HUES48 (cell line): ENCODE measurements around the gene KIAA1191.

Experiments used
- H3K27ac ChIP-seq: one replicate; pipeline ENCODE4 v1.7.0; 2013; ENCODE audit warnings: low read depth, low read length, inconsistent platforms
- H3K27me3 ChIP-seq: 2 replicates; pipeline ENCODE4 v1.6.1; 2013; ENCODE audit warnings: mild to moderate bottlenecking, low read length; ENCODE audit not compliant: control insufficient read depth, insufficient read depth
- H3K36me3 ChIP-seq: 2 replicates; pipeline ENCODE4 v1.6.1; 2013; ENCODE audit warnings: low read length; ENCODE audit not compliant: control insufficient read depth, insufficient read depth
- H3K4me1 ChIP-seq: 2 replicates; pipeline ENCODE4 v1.6.1; 2013; ENCODE audit warnings: mild to moderate bottlenecking, low read length; ENCODE audit not compliant: control insufficient read depth, insufficient read depth
- H3K4me3 ChIP-seq: 2 replicates; pipeline ENCODE4 v1.5.1; 2013; ENCODE audit warnings: mild to moderate bottlenecking, low read depth, low read length
- H3K9ac ChIP-seq: 2 replicates; pipeline ENCODE4 v1.6.1; 2013; ENCODE audit warnings: mild to moderate bottlenecking, low read depth, low read length, moderate library complexity
- H3K9me3 ChIP-seq: 2 replicates; pipeline ENCODE4 v1.6.1; 2013; ENCODE audit warnings: low read length; ENCODE audit not compliant: control insufficient read depth, insufficient read depth

The KIAA1191 gene

GRCh38 chr5:176359658-176360057, 1.9 kb downstream of the KIAA1191 start:
- Histone ChIP-seq H3K36me3 (peaks cover 43% of the 10 kb centered on the region), H3K4me3 (no peak overlapping the region), H3K27me3 (peaks cover 20% of the 10 kb centered on the region), H3K9me3 (no peaks in the 10 kb centered on the region), H3K4me1 (no peaks in the 10 kb centered on the region), H3K27ac (no peak overlapping the region), H3K9ac (no peak overlapping the region)

- no peak overlapping the region for H3K4me3 ChIP-seq
- no peak overlapping the region for H3K27ac ChIP-seq
- no peaks in the 10 kb centered on the region for H3K4me1 ChIP-seq
- no peak overlapping the region for H3K9ac ChIP-seq
- no peaks in the 10 kb centered on the region for H3K27me3 ChIP-seq
- peaks cover 77% of the 10 kb centered on the region for H3K36me3 ChIP-seq
- no peaks in the 10 kb centered on the region for H3K9me3 ChIP-seq
Measured at GRCh38 chr5:176356179-176356566, 5.4 kb downstream of the KIAA1191 start.

GRCh38 chr5:176355400-176356178, 6.0 kb downstream of the KIAA1191 start:
- Histone ChIP-seq H3K4me3 (no peak overlapping the region), H3K27ac (no peak overlapping the region), H3K4me1 (no peaks in the 10 kb centered on the region), H3K27me3 (no peaks in the 10 kb centered on the region), H3K9me3 (no peaks in the 10 kb centered on the region), H3K36me3 (peaks cover 81% of the 10 kb centered on the region), H3K9ac (no peak overlapping the region)

- Histone ChIP-seq H3K9me3 (no peaks in the 10 kb centered on the region), H3K4me3 (no peak overlapping the region), H3K27ac (no peak overlapping the region), H3K27me3 (no peaks in the 10 kb centered on the region), H3K9ac (no peak overlapping the region), H3K36me3 (peaks cover 94% of the 10 kb centered on the region), H3K4me1 (no peaks in the 10 kb centered on the region)
Measured at GRCh38 chr5:176353533-176353932, 8.0 kb downstream of the KIAA1191 start.

- no peaks in the 10 kb centered on the region for H3K4me1 ChIP-seq
- H3K4me3 ChIP-seq = no peak overlapping the region
- no peak overlapping the region for H3K9ac ChIP-seq
- H3K9me3 ChIP-seq = no peaks in the 10 kb centered on the region
- peaks cover 95% of the 10 kb centered on the region for H3K36me3 ChIP-seq
- no peaks in the 10 kb centered on the region for H3K27me3 ChIP-seq
- no peak overlapping the region for H3K27ac ChIP-seq
Measured at GRCh38 chr5:176352116-176352878, 9.3 kb downstream of the KIAA1191 start.

- Histone ChIP-seq H3K4me1 (no peaks in the 10 kb centered on the region), H3K36me3 (peaks cover 98% of the 10 kb centered on the region), H3K4me3 (no peak overlapping the region)
Measured at GRCh38 chr5:176350416-176350815, 11.1 kb downstream of the KIAA1191 start.

GRCh38 chr5:176342766-176343458, 18.7 kb downstream of the KIAA1191 start:
- Histone ChIP-seq H3K9me3 (no peaks in the 10 kb centered on the region), H3K27me3 (no peaks in the 10 kb centered on the region), H3K27ac (no peak overlapping the region), H3K4me3 (no peak overlapping the region), H3K9ac (no peak overlapping the region), H3K4me1 (no peaks in the 10 kb centered on the region), H3K36me3 (peaks cover 36% of the 10 kb centered on the region)

More at GRCh38 chr5:176350416-176350815, 11.1 kb downstream of the KIAA1191 start:
- Histone ChIP-seq H3K27me3 (no peaks in the 10 kb centered on the region), H3K27ac (no peak overlapping the region), H3K9me3 (no peaks in the 10 kb centered on the region), H3K9ac (no peak overlapping the region)

- Histone ChIP-seq H3K27me3 (no peaks in the 10 kb centered on the region), H3K9me3 (no peaks in the 10 kb centered on the region), H3K4me3 (no peak overlapping the region), H3K27ac (no peak overlapping the region), H3K9ac (no peak overlapping the region), H3K4me1 (no peaks in the 10 kb centered on the region), H3K36me3 (peaks cover 33% of the 10 kb centered on the region)
Measured at GRCh38 chr5:176342158-176342483, 19.4 kb downstream of the KIAA1191 start.

- Histone ChIP-seq H3K27me3 (no peaks in the 10 kb centered on the region), H3K4me3 (no peak overlapping the region), H3K9ac (no peak overlapping the region), H3K4me1 (no peaks in the 10 kb centered on the region), H3K36me3 (peaks cover 33% of the 10 kb centered on the region), H3K9me3 (no peaks in the 10 kb centered on the region), H3K27ac (no peak overlapping the region)
Measured at GRCh38 chr5:176341325-176342157, 20.0 kb downstream of the KIAA1191 start.

- no peak overlapping the region for H3K9ac ChIP-seq
- no peaks in the 10 kb centered on the region for H3K4me1 ChIP-seq
- no peaks in the 10 kb centered on the region for H3K9me3 ChIP-seq
- H3K36me3 ChIP-seq = peaks cover 12% of the 10 kb centered on the region
- no peak overlapping the region for H3K4me3 ChIP-seq
- no peaks in the 10 kb centered on the region for H3K27me3 ChIP-seq
- no peak overlapping the region for H3K27ac ChIP-seq
Measured at GRCh38 chr5:176339304-176339703, 22.3 kb downstream of the KIAA1191 start.
